C4-2B (cell line): Measurements from ENCODE around the gene SCO2.

Experiments used
- H3K27ac ChIP-seq: fragments of 450-650 bp; 2 replicates; pipeline ENCODE4 v1.5.1; 2017
- ZFX ChIP-seq: fragments of 450-650 bp; IDR thresholded peaks from 2 replicates; pipeline ENCODE4 v1.6.1; 2017
- TF ChIP-seq, protein P1 (sequence below): fragments of 450-650 bp; conservative IDR thresholded peaks from 2 replicates; pipeline ENCODE4 v1.5.1; 2017; ENCODE audit warnings: mild to moderate bottlenecking

The SCO2 gene

DNA sequence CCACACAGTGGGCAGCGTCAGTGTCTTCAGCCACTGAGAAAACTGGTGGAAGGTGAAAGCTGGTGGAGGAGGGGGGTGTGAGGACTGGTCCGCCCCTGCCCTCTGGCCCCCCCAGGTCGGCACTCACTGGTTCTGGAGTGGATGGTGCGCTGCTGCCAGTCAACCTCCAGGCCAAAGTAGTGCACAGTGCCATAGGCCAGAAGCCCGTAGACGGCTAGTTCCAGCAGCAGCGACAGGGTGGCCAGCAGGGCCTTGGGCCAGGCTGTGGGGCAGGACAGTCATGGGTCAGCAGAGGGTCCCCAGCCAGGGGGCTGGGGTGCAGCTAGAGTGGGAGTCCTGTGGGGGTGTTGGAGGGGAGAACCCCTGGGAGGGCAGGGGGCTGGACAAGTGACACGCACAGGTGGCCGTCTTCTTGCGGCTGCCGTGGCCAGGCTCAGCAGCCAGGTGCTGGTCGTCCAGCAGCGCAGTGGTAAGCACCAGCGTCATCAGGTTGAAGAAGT, 20.1 kb downstream of the SCO2 start:
- no peak overlapping the region for H3K27ac ChIP-seq
- TF ChIP-seq, protein P1, sequence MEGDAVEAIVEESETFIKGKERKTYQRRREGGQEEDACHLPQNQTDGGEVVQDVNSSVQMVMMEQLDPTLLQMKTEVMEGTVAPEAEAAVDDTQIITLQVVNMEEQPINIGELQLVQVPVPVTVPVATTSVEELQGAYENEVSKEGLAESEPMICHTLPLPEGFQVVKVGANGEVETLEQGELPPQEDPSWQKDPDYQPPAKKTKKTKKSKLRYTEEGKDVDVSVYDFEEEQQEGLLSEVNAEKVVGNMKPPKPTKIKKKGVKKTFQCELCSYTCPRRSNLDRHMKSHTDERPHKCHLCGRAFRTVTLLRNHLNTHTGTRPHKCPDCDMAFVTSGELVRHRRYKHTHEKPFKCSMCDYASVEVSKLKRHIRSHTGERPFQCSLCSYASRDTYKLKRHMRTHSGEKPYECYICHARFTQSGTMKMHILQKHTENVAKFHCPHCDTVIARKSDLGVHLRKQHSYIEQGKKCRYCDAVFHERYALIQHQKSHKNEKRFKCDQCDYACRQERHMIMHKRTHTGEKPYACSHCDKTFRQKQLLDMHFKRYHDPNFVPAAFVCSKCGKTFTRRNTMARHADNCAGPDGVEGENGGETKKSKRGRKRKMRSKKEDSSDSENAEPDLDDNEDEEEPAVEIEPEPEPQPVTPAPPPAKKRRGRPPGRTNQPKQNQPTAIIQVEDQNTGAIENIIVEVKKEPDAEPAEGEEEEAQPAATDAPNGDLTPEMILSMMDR = no peak
- no peak for TF ChIP-seq ZFX

DNA sequence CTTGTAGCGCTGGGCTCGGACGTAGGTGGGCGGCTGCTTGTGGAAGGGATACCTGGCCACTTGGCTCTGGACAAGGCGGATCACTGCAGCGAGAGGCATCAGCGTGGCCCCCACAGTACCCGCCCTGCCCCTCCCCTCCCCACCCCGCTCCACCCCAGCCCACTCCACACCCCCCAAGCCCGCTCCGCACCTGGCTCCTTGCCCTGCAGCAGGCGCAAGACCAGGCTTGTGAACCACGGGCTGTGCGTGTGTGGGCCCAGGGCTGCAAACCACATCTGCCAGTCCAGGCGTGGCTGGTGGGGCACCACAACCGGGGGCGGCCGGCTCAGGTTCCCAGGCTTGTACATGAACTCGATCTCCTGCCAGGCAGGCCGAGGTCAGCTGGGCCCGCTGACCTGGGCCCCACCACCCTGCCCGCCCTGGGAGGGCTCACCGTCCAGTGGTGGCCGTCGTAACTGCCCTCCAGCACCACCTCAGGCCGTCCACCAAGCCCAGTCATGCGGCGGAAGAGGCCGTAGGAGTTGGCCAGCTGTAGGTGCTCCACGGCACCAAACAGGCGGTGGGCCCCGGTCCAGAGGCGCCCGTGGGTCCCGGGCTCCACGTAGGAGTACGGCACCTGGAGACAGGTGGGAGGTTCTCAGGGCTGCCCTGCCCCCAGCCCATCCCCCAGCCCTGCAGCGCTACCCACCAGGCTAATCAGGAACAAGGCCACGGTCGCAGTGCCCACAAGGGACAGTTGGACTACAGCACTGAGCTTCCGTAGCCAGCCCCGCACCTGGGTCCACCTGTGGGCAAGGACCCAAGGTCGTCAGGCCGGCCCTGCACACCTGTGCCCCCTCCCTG, 20.8 kb downstream of the SCO2 start:
- TF ChIP-seq ZFX = no peak
- TF ChIP-seq, protein P1 = no peak
- no peak overlapping the region for H3K27ac ChIP-seq

DNA sequence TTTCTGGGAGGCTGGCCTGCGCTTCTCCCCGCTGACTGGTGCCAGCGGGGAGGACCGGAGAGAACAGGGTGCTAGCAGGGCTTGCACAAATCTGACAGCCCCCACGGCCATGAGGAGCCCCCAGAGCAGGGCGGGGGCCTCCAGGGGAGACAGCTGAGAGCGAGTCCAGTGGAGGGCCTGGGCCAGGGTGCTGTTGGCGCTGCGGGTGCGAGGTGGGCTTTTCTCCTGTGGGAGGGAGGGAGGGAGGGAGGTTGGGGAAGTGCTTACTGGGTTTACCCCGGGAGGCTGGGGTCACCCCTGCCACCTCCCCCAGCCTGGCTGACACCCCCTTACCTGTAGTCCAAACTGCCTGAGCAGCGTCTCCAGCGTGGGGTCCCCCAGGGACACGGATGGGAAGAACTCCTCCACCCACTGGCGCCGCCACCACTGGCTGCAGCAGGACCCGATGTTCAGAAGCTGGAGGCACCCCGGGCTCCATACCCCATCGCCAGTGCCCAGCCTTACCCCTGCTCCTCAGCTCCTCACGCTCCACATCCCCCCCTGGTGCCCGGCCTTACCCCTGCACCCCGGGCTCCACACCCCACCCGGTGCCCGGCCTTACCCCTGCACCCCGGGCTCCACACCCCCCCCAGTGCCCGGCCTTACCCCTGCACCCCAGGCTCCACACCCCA, 21.8 kb downstream of the SCO2 start:
- TF ChIP-seq, protein P1 = no peak
- H3K27ac ChIP-seq = no peak overlapping the region

DNA sequence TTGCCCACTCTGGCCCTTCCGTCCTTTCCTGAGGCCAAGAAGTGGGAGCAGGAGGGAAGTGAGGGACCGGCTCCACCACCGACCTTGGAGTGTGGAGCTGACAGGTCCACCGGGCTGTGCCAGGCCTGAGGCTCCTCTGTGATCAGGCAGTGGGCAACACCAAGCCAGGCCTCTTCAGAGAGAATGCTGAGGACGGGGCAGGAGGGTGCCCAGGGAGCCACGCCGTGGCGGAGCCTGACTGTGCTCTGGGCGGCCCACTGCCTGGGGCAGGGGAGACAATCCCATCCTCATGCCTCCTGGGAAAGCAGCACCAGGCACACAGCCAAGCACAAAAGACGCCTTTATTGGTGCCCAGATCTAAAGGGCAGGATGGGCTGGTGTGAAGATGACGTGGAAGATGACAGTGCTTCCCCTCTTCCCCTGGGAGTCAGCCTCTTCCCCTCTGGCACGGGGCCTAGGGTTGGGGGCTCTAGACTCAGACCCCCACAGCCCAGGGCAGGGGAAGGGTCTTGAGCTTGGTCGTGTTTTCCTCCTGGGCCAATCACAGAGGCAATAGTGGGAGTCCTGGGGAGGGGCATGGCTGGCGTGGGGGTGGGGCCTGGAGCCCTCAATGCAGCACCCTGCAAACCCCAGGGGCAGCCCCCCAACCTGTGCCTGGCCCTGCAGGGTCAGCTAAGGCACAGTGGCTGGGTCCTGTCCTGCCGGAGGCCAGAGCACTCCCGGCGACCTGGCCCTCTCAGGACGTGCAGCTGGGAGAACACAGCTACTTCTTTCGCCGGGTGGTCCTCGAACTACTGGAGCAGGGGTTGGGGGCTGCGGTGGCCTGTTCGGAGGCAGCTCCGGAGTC, 22.5 kb downstream of the SCO2 start:
- H3K27ac ChIP-seq = no peak overlapping the region
- TF ChIP-seq, protein P1 = no peak
- no peak for TF ChIP-seq ZFX

DNA sequence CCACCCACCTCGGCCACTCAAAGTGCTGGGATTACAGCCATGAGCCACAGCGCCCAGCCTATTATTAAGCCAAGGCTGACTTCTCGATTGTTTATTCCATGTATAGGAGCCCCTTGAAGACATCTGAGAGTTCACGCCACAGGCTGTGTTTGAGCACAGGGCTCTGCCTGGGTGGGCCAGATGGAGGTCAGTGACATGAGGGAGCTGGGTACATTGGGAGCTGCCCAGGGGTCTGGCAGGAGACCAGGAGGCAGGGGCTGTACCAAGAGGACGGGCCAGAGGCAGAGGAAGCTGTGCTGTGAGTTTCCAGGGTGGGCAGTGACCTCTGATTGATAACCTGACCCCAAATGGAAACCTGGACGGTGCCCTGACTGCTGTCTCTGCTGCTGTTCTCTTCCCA, 23.3 kb downstream of the SCO2 start:
- TF ChIP-seq, protein P1 = no peak
- TF ChIP-seq ZFX = no peak
- no peak overlapping the region for H3K27ac ChIP-seq

DNA sequence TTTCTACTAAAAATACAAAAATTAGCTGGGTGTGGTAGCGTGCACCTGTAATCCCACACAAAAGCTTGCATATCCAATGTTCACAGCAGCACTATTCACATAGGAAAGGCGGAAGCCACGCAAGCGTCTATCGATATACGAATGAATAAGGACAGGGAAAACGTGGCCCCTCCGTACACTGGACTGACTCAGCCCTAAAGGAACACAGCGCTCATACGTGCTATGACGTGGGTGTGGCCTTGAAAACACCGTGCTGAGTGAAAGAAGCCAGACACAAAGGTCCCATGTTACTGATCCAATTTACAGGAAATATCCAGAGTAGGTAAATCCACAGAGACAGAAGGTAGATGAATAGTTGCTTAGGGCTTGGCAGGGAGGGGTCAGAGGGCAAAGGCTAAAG, 24.9 kb downstream of the SCO2 start:
- no peak for TF ChIP-seq ZFX
- no peak overlapping the region for H3K27ac ChIP-seq

DNA sequence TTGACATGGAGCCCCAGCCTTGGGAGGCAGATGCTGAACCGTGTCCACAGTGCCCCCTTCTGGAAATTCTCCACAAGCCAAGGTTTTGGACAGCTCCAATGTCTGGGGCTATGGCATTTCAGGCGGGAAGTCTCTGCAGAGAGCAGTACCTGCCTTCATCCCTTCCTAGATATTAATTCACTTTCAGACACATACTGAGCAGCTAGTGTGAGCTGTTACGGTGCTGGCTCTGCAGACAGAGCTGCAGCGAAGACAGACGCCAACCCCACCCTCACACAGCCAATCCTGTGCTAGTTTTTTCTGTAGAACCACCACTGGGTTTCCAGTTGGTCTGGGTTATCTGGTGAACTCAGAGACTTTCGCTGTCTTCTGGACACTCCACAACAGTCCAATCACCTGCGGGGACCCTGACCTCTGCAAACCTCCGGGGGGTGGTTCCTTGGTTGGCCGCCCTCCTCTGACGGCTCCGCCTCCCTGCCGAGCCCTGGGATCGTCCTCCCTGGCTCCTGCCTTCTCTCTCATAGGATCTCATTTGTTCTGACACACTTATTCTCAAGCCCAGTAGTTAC, 27.0 kb downstream of the SCO2 start:
- TF ChIP-seq, protein P1 = peak; percentile 85
- TF ChIP-seq ZFX = no peak
- peak overlapping the region; percentile 15 for H3K27ac ChIP-seq
